Type B pancreatic cell (in vitro differentiated cells): ENCODE measurements around the gene MLX. TPM values are rescaled to one million over a fixed set of nuclear protein-coding genes. Genes with fewer than 3 reads are reported as not detected.
A peak's percentile ranks its signal among the peaks of the same experiment; 100 is the strongest.

Experiments used
- DNase-seq: peaks from one replicate; pipeline ENCODE4 v3.0.0; 2021; ENCODE audit warnings: mixed read lengths; ENCODE audit not compliant: unreplicated experiment; ENCODE audit errors: extremely low spot score
- H3K27ac Mint-ChIP-seq: 2 replicates; pipeline ENCODE4 v1.8.0; 2021; ENCODE audit warnings: mild to moderate bottlenecking, mixed read lengths
- H3K27me3 Mint-ChIP-seq: 2 replicates; pipeline ENCODE4 v1.8.0; 2021; ENCODE audit warnings: mixed read lengths
- H3K36me3 Mint-ChIP-seq: 2 replicates; pipeline ENCODE4 v1.8.0; 2021; ENCODE audit warnings: mixed read lengths
- H3K4me1 Mint-ChIP-seq: one replicate; pipeline ENCODE4 v1.8.0; 2021; ENCODE audit warnings: mixed read lengths; ENCODE audit not compliant: unreplicated experiment
- H3K4me3 Mint-ChIP-seq: 2 replicates; pipeline ENCODE4 v1.8.0; 2021; ENCODE audit warnings: mild to moderate bottlenecking, mixed read lengths
- H3K9me3 Mint-ChIP-seq: 2 replicates; pipeline ENCODE4 v1.8.0; 2021; ENCODE audit warnings: mixed read lengths
- long read RNA-seq: library from polyadenylated mRNA; unstranded; transcript quantifications from one replicate; pipeline ENCODE4 v2.0.0, GENCODE V29; 2020
- total RNA-seq: library from RNA; stranded (reverse); gene quantifications from 2 replicates; pipeline ENCODE4 v1.2.1, GENCODE V29; 2021; ENCODE audit warnings: low replicate concordance
- TF ChIP-seq, protein P1 (sequence below): fragments of 200-600 bp; sonication (generic); conservative IDR thresholded peaks from 2 replicates; pipeline ENCODE4 v1.5.0; 2021; ENCODE audit warnings: antibody characterized with exemption, mild to moderate bottlenecking

The MLX gene, protein sequence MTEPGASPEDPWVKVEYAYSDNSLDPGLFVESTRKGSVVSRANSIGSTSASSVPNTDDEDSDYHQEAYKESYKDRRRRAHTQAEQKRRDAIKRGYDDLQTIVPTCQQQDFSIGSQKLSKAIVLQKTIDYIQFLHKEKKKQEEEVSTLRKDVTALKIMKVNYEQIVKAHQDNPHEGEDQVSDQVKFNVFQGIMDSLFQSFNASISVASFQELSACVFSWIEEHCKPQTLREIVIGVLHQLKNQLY
- total RNA-seq, result 31.3 and 32.3 TPM in 2 replicates
- long read RNA-seq, transcript MLX-203 (8 exons, 2,428 nt), result major isoform, 59 of 83 reads
- long read RNA-seq, transcript MLX-202 (7 exons, 2,334 nt), result minor isoform, 8 of 83 reads
- long read RNA-seq, partial matches to known transcripts, result 4 of 83 reads
- long read RNA-seq, other reads (novel, unspliced or antisense), result 12 of 83 reads

DNA sequence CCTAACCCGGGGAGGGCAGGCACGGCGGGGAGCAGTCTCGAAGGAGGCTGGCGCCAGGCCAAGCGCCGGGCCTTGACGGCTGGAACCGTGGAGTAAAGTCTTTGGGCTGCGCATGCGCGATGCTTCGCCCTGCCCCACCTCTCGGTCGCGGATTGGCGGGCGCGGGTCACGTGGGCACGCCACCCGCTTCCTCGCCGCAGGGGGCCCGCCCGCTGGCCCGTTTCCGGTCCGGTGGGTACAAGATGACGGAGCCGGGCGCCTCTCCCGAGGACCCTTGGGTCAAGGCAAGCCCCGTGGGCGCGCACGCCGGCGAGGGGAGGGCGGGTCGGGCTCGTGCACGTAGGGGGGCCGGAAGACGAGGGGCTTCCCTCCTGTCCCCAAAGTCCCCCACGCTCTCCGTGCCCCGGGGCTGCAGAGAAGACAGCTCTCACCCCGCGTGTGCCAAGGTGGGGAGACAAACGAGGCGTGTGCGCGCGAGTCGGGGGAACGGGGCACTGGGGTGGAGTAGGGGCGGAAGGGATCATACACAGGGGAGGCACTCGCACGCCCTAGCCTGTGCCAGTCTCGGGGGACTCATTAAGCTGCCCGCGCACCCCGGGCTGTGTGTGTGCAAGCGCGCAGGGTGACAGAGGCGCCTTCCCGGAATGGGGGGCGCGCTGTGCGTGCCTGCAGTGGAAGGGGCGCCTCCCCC is at the start of gene MLX:
TSS of gene MLX (plus strand) at position 218 of the 691 bp plus-strand sequence. CDS start at position 243, 25 bp downstream.
- H3K36me3 Mint-ChIP-seq, result peaks cover 12% of the 10 kb centered on the region
- TF ChIP-seq, protein P1, sequence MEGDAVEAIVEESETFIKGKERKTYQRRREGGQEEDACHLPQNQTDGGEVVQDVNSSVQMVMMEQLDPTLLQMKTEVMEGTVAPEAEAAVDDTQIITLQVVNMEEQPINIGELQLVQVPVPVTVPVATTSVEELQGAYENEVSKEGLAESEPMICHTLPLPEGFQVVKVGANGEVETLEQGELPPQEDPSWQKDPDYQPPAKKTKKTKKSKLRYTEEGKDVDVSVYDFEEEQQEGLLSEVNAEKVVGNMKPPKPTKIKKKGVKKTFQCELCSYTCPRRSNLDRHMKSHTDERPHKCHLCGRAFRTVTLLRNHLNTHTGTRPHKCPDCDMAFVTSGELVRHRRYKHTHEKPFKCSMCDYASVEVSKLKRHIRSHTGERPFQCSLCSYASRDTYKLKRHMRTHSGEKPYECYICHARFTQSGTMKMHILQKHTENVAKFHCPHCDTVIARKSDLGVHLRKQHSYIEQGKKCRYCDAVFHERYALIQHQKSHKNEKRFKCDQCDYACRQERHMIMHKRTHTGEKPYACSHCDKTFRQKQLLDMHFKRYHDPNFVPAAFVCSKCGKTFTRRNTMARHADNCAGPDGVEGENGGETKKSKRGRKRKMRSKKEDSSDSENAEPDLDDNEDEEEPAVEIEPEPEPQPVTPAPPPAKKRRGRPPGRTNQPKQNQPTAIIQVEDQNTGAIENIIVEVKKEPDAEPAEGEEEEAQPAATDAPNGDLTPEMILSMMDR, result peak; percentile 22
- peak within 1 kb of the TSS; percentile 93 for H3K27ac Mint-ChIP-seq
- H3K27me3 Mint-ChIP-seq, result no peaks in the 10 kb centered on the region
- H3K4me3 Mint-ChIP-seq, result peak within 1 kb of the TSS; percentile 94
- peaks cover 9% of the 10 kb centered on the region for H3K4me1 Mint-ChIP-seq
- H3K9me3 Mint-ChIP-seq, result no peaks in the 10 kb centered on the region
- peak; percentile 95 for DNase-seq

DNA sequence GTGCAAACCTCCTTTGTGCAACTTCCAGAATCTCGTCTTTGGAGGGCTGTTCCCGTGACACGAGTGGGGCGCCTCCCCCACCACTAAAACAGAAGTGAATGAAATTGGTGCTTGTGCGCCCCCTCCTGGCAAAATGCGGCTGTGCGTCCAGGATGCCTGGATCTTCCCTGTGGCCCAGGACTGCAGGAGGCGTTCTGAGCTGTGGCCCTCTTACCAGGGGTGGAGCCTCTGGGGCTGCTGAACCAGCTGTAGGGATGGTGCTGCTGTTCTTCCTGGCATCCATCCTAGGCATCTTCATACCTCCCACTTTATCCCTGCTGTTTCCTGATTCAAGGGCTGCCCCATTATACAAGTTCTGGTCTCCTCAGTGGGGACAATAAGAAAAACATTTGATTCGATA is 49.4 kb upstream of the MLX start:
- peaks cover 50% of the 10 kb centered on the region for H3K4me1 Mint-ChIP-seq

DNA sequence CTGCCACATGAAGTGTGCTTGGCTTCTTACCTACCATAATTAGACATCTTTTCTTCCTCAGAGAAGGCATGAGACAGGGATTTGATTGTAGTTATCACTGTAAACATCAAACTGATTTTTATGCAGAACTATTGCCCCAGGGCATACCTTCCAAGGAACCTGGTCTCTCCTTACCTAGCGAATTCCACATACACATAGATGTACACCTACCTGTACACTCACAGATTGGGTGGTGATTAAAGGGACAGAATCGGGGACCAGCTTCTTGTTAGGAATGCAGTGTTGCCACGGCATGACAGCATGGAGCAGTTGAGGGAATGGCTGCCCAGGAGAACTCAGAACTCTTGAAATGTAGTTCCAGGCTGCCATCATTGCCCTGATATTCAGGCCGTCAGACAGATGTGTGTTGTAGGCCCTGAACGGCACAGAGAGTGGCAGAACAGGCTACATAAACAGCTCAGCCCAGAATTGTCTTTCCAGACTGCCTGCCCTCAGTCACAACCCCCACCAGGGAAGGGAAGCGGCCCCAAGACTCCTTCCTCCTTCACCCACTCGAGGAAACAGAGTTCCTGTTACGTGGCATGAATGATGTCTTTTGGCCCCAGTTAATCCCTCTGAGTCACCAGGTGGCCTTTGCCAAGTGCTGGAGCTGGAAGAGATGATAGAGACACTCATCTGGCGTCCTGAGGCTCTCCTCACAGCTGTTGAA is 48.7 kb upstream of the MLX start:
- peaks cover 52% of the 10 kb centered on the region for H3K4me1 Mint-ChIP-seq
- TF ChIP-seq, protein P1, result no peak
- no peaks in the 10 kb centered on the region for H3K9me3 Mint-ChIP-seq
- peaks cover 12% of the 10 kb centered on the region for H3K36me3 Mint-ChIP-seq
- H3K4me3 Mint-ChIP-seq, result peak overlapping the region; percentile 64
- H3K27ac Mint-ChIP-seq, result peak overlapping the region; percentile 84
- H3K27me3 Mint-ChIP-seq, result no peaks in the 10 kb centered on the region
- no peak for DNase-seq

More for the DNA sequence above, 49.4 kb upstream of the MLX start:
- no peaks in the 10 kb centered on the region for H3K9me3 Mint-ChIP-seq
- H3K27ac Mint-ChIP-seq, result peak overlapping the region; percentile 84
- no peak overlapping the region for H3K4me3 Mint-ChIP-seq
- TF ChIP-seq, protein P1, result peak; percentile 94
- peaks cover 10% of the 10 kb centered on the region for H3K36me3 Mint-ChIP-seq
- H3K27me3 Mint-ChIP-seq, result no peaks in the 10 kb centered on the region
- DNase-seq, result peak; percentile 85

- Mint-ChIP-seq H3K4me1 (peaks cover 52% of the 10 kb centered on the region), H3K36me3 (peaks cover 12% of the 10 kb centered on the region), H3K27me3 (no peaks in the 10 kb centered on the region), H3K27ac (peak overlapping the region; percentile 84), H3K9me3 (no peaks in the 10 kb centered on the region), H3K4me3 (peak overlapping the region; percentile 64)
- no peak for DNase-seq
- TF ChIP-seq, protein P1, result no peak
These were observed 48.0 kb upstream of the MLX start for GRCh38 chr17:42518755-42519545.
